Effector CD4-positive, alpha-beta T cell (primary cell): ENCODE data around the gene CDK17.
A peak's percentile ranks its signal among the peaks of the same experiment; 100 is the strongest.
"Not testable (repeated sequence)": the region's sequence is repeated elsewhere in the genome, so short reads cannot be mapped to it uniquely, and the experiment has no call there.

Experiments used
- DNase-seq: peaks from one replicate; pipeline ENCODE4 v3.0.0-alpha.2; 2020

CDK17 gene

DNA sequence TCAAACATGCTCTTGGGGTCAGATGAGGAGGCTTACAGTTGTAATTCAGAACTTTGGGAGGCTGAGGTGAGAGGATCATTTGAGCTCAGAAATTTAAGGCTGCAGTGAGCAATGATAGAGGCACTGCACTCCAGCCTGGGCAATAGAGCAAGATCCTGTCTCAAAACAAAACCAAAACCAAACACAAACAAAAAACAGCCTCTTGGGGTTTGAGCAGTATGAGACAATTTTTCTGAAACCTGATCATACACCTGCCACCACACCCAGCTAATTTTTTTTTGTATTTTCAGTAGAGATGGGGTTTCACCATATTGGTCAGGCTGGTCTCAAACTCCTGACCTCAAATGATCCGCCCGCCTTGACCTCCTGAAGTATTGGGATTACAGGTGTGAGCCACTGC lies 17.4 kb upstream of the CDK17 start:
- not testable (repeated sequence) for DNase-seq

DNA sequence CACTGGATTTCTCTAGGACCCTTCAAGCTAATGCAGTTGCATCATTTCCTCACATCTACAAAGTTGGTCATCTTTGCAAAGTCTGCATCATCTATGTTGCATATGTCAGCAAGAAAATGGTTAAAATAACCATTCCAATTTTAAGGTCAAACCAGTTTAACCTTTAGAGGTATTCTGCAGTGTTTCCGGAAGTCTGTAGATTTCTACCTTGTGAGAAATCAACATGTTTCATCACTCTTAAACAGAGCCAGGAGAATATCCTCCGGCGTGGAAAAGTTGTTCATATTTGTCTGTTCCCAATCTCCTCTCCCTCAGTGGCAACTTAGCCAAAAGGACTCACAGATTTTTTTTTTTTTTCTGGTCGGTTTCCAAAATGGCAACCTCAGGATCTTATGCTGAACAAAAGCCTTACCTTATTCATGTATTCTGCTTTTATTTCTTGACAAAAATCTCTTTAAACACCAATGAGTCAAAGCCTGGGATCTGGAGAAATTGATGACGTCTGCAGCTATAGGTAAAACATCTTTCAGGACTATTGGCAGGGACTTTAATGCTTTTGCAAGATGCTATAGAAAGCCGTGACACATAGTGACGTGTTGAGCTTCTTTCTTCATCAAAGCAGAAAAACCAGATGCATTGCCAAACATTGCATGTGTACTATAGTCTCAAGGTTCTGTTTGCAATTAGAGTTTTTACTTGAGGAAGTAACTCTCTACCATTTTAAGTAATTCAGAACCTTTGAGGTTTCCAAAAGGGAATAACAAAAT lies 16.0 kb upstream of the CDK17 start:
- DNase-seq = no peak

DNA sequence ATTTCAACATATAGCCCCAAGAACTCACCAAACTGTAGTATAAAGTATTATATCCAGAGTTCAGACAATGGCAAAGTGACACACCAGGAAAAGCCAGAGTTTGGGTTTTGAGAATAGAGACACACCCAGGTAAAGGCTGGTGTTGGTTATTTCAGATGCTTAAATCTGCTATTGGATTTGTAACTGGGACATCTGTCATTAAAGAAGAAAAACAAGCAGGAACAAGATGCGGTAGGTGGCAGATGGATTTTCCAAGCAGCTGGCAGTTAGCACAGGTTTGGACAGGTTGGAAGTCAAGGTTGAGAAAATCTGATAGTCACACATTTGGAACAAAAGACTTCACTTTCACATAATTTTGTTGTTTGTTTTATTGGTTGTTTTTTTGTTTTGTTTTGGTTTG lies 14.4 kb upstream of the CDK17 start:
- no peak for DNase-seq

DNA sequence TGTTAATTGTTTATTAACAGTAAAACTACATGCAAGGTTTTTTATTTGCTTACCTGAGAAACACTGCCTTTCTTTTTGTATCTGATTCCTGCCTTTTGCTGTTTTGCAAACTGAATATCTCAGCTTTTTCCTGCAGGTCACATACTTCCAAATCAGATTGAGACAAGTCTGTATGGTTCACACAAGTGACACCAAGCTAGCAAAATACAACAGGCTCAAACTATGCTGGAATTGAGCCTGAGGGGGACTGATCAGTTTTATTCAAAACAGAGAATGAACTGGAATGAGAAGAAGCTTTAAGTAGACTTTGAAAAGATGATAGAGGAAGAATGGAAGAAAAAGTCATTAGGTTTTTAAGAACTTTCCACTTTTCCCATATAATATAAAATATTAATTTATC lies 12.2 kb upstream of the CDK17 start:
- no peak for DNase-seq

DNA sequence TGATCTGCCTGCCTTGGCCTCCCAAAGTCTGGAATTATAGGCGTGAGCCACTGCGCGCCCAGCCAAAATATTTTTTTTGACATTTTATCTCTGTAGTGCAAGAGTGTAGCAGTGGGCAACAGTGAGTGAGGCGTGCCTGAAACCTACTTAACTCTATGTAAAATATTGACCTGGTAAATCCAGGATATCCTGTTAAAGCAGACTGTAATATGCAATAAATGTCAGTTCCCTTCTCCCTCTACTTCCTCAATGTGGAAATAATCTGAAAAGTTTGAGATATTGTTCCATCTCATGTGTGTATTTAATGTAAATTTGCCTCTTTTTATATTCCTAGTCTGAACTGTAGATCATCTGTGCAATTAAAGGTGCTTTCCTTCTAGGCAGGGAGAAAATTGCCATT lies 9.5 kb upstream of the CDK17 start:
- DNase-seq = no peak

DNA sequence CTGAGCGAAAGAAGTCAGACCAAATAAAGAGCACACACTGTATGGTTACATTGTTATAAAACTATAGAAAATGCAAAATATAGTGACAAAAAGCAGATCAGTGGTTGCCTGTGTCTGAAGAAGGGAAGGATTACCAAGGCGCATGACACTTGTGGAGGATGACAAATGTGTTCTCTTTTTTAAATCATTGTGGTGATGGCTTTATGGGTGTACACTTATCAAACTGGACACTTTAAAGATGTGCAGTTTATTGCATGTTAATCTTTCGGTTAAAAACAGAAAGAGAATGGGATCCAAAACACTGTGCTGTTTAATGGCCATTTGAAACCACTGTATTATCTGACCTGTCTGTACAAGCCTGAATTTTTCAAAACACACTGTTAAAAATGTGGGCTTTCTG lies 8.8 kb upstream of the CDK17 start:
- no peak for DNase-seq

DNA sequence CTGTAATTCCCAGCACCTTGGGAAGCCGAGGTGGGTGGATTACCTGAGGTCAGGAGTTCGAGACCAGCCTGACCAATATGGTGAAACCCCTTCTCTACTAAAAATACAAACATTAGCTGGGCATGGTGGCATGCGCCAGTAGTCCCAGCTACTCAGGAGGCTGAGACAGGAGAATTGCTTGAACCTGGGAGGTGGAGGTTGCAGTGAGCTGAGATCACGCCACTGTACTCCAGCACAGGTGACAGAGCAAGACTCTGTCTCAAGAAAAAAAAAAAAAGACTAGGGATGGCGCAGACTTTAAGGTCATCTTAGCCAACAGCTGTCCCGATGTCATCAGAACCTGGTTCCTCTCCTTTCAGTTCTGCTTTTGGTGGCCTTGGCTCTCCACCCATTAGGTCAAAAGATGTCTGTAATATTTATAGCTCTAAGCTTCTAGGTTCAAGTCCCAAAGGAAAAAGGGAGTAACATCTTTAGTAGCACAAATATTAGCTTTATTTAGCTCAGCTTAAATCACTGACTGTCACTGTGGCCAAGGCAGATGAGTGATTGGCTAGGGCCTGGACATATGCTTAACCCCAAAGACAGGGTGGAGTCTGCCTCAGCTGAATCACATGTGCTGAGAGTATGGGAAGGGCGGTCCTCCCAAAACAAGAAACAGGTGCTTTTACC lies 7.3 kb upstream of the CDK17 start:
- DNase-seq = not testable (repeated sequence)

DNA sequence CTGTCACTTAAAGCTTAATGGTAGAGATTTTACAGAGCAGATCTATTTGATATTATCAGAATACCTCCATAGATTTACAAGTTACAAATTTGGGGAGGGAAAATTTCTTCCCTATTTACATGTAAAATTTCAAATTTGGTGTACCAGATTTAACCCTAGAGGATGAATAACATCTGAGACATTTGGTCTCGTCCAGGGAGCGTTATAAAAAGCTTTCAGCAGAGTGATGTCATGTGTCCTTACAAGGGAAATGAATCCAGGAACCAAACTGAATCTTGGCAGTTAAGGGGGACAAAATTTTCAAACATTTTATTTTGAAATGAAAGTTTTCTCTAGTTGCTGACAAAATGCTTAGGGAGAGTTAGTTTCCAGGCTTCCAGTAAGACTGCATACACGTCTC lies 4.5 kb upstream of the CDK17 start:
- no peak for DNase-seq

DNA sequence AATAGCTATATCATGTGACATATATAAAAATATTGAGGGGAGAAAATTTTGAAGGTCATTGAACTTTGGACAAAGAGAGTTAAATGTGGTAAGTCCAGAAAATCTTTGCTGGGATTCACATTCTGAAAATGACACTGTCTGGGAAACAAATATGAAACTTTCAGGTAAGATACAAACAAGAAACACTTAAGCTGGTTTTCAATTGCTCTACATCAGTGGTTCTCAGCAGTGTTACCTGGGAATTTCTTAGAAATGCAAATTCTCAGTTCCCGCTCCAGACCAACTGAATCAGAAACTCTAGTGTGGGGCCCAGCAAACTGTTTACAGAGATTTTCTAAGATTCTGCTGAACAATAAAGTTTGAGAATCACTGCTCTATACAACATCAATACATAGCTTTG lies 3.6 kb upstream of the CDK17 start:
- DNase-seq = no peak

DNA sequence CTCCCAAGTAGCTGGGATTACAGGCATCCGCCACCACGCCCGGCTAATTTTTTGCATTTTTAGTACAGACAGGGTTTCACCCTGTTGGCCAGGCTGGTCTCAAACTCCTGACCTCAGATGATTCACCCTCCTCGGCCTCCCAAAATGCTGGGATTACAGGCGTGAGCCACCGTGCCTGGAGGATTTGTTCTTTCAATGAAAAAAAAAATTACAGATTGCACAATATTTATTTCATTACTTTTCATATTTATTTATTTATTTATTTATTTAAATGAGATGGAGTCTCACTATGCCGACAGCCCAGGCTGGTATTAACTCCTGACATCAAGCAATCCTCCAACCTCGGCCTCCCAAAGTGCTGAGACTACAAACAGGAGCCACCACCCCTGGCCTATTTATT lies 2.3 kb upstream of the CDK17 start:
- not testable (repeated sequence) for DNase-seq

DNA sequence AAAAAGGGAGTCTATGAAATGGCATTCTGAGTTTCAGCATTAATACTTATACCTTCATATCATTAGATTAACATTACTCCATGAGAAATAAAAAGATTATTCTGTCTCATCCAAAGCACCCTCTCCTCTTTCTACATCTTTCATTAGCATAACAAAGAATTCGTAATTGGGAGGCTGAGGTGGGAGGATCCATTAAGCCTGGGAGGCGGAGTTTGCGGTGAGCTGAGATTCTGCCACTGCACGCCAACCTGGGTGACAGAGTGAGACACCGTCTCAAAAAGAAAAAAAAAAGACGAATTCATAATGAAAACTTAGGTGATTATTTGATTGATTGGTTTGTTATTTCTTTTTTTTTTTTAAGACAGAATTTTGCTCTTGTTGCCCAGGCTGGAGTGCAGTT lies 1.8 kb upstream of the CDK17 start:
- no peak for DNase-seq

DNA sequence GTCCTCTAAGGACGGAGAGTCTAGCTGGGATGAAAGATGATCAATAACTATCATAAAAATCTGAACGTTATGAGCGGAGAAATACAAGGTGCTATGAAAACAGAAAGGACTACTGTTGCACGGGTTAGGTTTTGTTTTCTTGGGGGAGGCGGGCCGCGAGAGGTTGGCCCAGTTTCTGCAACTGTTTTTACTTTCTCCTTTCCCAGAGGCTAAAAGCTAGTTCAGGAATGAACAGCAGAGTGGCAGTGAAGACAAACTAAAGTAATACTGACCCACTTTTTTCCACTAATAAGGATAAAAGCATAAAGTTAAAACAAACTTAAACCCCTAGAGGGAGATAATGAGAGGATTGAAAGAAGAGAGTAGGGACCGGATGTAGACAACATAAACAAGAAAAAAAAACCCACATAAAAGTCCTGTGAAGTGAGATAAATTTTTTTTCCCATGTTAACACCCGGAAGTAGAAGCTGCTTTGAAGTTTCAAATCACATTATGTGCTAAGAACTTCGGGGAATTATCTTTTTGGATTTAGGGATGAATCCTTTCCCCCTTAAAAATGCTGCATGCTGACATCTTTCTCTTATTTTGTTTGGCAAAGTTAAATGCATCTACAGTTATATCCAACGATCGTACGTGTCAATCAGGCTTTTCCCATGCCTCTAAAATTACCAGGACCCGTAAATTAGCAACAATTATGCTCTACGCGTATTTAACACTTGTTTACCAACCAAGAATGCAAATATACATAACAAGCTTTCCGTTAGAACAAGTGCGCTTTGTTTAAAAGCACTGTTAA lies 1.0 kb upstream of the CDK17 start:
- no peak for DNase-seq

DNA sequence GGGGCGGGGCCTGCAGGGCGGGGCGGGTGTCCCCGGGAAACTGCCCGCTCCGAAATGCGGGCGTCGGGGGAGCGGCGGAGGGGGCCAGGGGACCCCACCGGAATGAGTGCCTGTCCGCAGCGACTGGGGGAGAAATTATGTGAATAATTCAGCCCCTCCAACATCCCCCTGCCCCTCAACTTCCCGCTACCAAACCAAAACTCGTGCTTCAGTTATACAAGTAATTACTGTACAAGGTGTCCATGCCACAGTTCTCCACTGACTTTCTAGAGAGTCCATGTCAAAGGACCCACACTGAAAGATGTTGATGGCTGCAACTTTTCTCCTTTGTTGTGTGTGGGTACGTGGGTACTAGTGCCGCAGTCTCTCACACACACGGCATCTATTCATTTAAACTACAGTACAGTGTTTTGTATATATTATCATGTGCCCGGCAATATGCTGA lies 414 bp upstream of the CDK17 start:
- no peak for DNase-seq

DNA sequence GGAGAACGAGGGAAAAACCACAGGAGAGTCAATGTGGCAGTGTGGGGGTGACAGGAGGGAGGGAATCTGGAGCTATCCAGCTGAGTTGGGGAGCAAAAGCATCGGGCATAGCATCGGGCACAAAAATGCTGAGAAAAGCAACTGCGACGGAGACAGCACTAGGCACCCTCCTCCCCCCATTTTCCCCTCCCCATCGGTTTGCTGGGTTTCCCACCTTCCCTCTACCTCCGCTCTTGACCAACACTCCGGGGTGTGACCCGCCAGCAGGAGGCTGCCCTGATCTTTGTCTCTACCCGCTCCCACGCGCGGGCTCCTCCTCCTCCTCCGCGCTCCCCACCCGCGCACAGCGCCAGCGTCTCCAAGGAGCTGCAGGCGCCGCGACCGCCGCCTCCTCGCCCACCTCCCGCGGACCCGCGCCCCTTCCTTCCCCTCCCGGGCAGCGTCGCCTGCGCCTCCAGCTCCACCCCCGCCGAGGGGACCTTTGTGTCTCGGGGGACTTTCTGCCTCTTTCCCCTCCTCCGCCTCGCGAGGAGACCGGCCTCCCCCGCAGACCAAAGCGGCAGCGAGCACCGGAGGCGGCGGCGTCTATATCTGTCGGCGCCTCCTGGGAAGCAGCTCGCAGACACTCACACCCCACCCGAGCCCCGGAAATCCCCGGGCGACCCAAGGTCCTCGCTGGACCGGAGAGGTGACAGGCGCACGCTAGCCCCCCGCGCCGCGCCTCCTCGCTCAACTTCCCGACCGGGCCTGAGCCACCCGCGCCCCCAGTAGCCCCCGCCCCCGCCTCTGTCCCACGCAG lies 920 bp downstream of the CDK17 start:
- peak; percentile 66 for DNase-seq

DNA sequence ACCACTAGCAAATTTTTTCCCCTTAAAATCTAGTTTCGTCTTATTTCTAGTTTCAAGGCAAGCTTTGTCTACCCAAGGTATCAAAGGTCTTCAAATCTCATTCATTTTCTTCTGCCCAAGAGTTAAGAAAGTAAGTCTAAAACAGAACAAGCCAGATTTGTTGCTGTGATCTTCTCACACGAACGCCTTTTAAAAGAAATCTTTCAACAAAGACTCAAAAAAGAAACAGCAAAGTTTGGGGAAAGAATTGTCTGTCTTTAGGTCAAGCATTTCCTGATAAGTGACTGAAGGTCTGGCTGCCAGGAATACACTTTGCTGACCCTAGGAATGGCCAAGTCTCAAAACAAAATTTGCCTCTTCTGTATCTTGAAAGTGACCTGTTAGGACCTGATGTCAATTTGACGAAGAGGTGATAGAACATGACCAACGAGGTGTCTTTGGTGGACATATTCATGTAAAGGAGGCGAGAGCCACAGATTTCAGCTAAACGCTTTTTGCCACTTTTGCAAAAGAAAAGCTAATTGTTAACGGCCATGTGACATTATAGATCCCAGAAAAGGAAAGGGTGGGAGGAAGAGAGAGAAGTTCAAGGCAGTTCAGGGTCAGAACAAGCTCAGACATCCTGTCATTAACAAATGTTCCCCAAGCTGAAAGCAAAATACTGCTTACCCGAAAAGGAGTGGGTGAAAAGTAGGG lies 1.7 kb downstream of the CDK17 start:
- DNase-seq = no peak

DNA sequence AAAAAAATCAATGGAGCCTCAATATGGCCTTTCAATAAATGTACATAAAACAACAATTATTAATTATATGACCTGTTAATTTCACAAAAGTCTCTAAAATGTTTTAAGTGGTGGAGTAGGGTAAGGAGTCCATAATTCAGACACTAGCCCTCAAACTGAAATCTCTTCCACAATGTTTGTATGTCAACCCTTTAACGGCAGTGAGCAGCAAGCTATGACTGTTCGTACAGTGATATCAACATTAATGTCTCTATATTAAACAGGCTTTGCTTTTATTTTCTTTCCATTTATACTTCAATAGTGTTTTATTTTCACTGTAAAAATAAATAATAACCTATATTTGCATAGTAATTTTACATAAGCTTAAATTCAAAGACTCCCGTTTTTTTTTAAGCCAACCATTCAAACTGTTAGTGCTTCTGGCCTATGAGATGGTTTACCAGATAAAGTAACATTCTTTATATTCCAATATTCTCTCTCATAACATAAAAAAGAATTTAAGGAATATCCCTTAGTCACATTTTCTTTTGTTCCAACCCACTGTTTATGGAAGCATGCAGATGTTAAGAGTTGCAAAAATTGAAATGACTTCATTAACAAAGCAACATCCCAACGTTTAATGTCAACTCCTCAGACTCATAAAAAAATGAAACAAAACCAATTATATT lies 2.3 kb downstream of the CDK17 start:
- no peak for DNase-seq

DNA sequence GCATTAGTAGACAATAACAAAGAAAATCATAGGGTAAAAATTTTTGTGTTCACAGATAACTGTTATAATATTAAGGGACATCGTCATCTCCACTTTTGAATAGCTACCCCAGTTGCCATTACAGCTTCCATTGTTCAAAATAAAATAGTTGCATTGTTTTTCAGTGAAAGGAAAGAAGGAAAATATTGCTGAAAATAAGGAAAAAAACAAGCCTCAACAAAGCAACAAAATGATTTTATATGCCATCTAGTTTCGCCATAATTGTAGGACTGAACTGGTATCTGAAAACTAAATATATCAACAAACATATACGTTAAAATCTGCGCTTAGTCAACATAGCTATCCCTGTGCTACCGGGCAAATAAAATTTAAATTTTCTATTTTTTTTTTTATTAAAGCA lies 3.3 kb downstream of the CDK17 start:
- no peak for DNase-seq

DNA sequence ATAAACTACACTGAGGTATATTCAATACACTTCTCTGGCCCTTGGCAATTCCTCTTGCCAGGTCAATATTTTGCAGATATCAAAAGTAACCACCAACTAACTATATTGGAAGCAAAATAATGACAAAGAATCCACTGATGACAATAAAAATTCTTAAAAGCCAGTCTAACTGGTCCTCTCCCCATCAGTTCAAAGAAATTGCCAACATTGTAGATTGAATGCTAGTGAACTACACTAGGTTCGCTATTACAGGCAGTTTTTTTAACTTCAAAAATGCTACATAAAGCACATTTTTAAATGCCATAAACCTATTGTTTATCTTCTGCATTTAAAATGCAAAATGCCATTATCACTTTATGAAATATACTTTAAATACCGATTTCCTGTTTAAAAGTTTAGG lies 4.0 kb downstream of the CDK17 start:
- DNase-seq = no peak

DNA sequence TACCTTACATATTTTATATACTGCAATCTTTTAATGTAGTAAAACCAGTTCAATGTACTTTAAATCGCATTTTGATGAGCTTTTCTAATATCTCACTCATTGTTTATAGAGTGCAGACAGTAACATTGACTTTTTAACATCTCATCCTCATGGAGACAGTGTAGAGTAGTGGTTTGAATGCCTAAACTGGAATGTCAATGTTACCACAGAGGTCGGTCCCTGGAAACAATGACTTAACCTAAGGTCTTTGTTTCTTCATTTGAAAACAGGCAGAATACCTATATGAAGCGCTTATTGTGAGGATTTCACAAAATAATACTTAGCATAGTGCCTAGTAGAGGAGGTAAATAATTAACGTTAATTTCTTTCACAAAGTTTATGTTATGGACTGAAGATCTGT lies 5.0 kb downstream of the CDK17 start:
- no peak for DNase-seq

DNA sequence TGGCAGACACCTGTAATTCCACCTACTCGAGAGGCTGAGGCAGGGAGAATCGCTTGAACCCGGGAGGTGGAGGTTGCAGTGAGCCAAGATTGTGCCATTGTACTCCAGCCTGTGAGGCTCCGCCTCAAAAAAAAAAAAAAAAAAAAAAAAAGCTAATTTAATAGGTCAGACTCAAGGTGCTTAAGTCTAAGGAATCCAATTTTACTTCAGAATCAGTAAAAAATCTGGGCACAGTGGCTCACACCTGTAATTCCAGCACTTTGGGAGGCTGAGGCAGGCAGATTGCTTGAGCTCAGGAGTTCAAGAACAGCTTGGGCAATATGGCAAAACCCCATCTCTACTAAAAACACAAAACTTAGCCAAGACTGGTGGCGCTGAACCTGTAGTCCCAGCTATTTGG lies 7.0 kb downstream of the CDK17 start:
- not testable (repeated sequence) for DNase-seq

DNA sequence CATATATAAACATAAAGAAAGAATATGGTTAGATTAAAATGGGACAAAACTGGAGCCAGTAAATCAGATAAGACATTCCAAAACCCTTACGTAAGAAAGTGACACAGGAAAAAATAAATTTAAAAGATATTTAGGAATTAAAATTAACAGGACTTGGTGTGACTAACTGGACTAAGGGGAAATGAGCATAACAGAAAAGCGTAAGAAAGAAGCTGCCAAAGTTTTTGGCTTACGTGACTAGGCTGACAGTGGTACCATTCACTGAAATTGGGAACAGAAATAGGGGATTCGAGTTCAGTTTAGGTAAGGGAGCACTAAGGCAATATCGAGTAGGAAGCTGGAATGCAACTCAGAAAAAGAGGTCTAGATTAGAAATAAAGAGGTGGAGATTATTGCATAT lies 7.8 kb downstream of the CDK17 start:
- no peak for DNase-seq

DNA sequence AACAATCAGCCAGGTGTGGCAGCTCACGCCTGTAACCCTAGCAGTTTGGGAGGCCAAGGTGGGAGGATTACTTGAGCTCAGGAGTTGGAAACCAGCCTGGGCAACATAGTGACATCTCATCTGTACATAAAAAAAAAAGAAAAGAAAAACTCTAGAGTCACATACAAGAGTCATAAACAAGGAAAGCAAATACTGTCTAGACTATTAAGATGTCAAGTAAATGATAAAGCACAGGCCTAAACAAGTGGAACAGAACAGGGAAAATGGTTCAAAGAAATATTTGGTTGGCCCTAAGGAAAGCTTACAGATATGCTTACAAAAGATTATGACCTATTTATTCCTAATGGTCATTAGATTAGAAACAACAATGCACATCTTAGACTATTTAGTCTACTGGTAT lies 12.3 kb downstream of the CDK17 start:
- DNase-seq = no peak
